Measurements from ENCODE around the gene MIF4GD.

MIF4GD gene

GRCh38 chr17:75231741-75232464 lies 39.1 kb downstream of the MIF4GD start:
- DNase-seq = no peak

- no peak for DNase-seq
These were observed 40.0 kb downstream of the MIF4GD start for GRCh38 chr17:75231071-75231470.

- DNase-seq = peak; percentile 34 to 47
These were observed 42.2 kb downstream of the MIF4GD start for GRCh38 chr17:75228847-75229246.

GRCh38 chr17:75228305-75228704 lies 42.7 kb downstream of the MIF4GD start:
- DNase-seq = peak; percentile 67 to 75

- DNase-seq = no peak
These were observed 43.3 kb downstream of the MIF4GD start for GRCh38 chr17:75227729-75228128.

- DNase-seq = no peak
These were observed 46.0 kb downstream of the MIF4GD start for GRCh38 chr17:75225016-75225415.

GRCh38 chr17:75219815-75220214 lies 51.2 kb downstream of the MIF4GD start:
- no peak for DNase-seq

- no peak for DNase-seq
These were observed 52.9 kb downstream of the MIF4GD start for GRCh38 chr17:75218131-75218530.

Data from AML-193 (cell line).